ENCODE data around the gene GIPC2. TPM values are rescaled to one million over a fixed set of nuclear protein-coding genes. Genes with fewer than 3 reads are reported as not detected.
"Not testable (repeated sequence)": the region's sequence is repeated elsewhere in the genome, so short reads cannot be mapped to it uniquely, and the experiment has no call there.

The GIPC2 gene
- total RNA-seq, 1 experiment from 2014 or later: 0.07 TPM

DNA sequence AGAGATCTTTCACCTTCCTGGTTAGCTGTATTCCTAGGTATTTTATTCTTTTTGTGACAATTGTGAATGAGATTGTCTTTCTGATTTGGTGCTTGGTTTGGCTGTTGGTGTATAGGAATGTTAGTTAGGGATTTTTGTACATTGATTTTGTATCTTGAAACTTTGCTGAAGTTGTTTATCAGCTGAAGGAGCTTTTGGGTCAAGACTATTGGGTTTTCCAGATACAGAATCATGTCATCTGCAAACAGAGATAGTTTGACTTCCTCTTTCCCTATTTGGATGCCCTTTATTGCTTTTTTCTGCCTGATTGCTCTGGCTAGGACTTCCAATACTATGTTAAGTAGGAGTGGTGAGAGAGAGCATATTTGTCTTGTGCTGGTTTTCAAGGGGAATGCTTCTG is 38.9 kb downstream of the GIPC2 start:
- H3K4me2 ChIP-seq (ENCODE audit: low read length); ATAC-seq; H3K27ac ChIP-seq (ENCODE audit: low read depth, low read length); H2AFZ ChIP-seq (ENCODE audit: low read depth, low read length, poor library complexity, severe bottlenecking); H3K9me3 ChIP-seq (ENCODE audit: control insufficient read depth in 1 of 2, insufficient read depth in 1 of 2, low read depth in 1 of 2, low read length in 2 of 2); H3K9ac ChIP-seq (ENCODE audit: low read length); H4K20me1 ChIP-seq (ENCODE audit: insufficient read depth); CTCF ChIA-PET; H3K4me3 ChIP-seq (replicated peaks in 1 of 2; ENCODE audit: low read depth in 1 of 2, low read length in 2 of 2); H3K79me2 ChIP-seq (ENCODE audit: insufficient read depth, low read length); DNase-seq (ENCODE audit: low read depth, low spot score); H3K9me2 ChIP-seq (ENCODE audit: insufficient read depth); intact Hi-C loops (cut with micrococcal nuclease); BruUV-seq (replicated peaks); H3K4me1 ChIP-seq (ENCODE audit: control insufficient read depth in 1 of 2, insufficient read depth in 2 of 2, low read length in 2 of 2); H3K27me3 ChIP-seq (ENCODE audit: insufficient read depth, low read length); H3K36me3 ChIP-seq (ENCODE audit: control insufficient read depth in 1 of 2, insufficient read depth in 2 of 2, low read length in 2 of 2); RAD21 ChIA-PET (ENCODE audit: low non-redundant PET in 1 of 2, low total read pairs in 2 of 2, uncharacterized antibody in 2 of 2, unreplicated experiment in 2 of 2): not testable (repeated sequence)
- POLR2A ChIA-PET: interaction anchor here (1.5 kb wide), 1 partner anchor 80 kb away, joined by 4 read pairs; the partner anchor contains the start of gene DNAJB4

DNA sequence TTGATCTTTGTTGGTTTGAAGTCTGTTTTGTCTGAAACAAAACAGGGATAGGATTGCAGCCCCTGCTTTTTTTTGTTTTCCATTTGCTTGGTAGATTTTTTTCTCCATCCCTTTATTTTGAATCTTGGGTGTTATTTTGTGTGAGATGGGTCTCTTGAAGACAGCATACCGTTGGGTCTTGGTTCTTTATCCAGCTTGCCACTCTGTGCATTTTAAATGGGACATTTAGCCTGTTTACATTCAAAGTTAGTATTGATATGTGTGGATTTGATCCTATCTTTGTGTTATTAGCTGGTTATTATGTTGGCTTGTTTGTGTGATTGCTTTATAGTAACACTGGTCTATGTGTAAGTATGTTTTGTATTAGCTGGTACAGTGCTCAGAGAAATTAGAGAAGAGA is 40.9 kb downstream of the GIPC2 start:
- DNase-seq (ENCODE audit: low read depth, low spot score): no peak
- H3K79me2 ChIP-seq (ENCODE audit: insufficient read depth, low read length): no peaks in the 10 kb centered on the region
- ChIA-PET RAD21 (ENCODE audit: low non-redundant PET in 1 of 2, low total read pairs in 2 of 2, uncharacterized antibody in 2 of 2, unreplicated experiment in 2 of 2) (no interaction called here), POLR2A (no interaction called here), CTCF (no interaction called here)
- ATAC-seq: no peak
- no peaks in the 10 kb centered on the region for H3K36me3 ChIP-seq (ENCODE audit: control insufficient read depth in 1 of 2, insufficient read depth in 2 of 2, low read length in 2 of 2)
- no peak overlapping the region for H3K9ac ChIP-seq (ENCODE audit: low read length)
- no peaks in the 10 kb centered on the region for H3K9me3 ChIP-seq (ENCODE audit: control insufficient read depth in 1 of 2, insufficient read depth in 1 of 2, low read depth in 1 of 2, low read length in 2 of 2)
- H3K4me3 ChIP-seq (replicated peaks in 1 of 2; ENCODE audit: low read depth in 1 of 2, low read length in 2 of 2): no peak overlapping the region
- no peaks in the 10 kb centered on the region for H4K20me1 ChIP-seq (ENCODE audit: insufficient read depth)
- no peak overlapping the region for H3K4me2 ChIP-seq (ENCODE audit: low read length)
- H3K27me3 ChIP-seq (ENCODE audit: insufficient read depth, low read length): no peaks in the 10 kb centered on the region
- BruUV-seq (replicated peaks): no TSS peak
- no peak overlapping the region for H2AFZ ChIP-seq (ENCODE audit: low read depth, low read length, poor library complexity, severe bottlenecking)
- no peak overlapping the region for H3K27ac ChIP-seq (ENCODE audit: low read depth, low read length)
- no peak for TF ChIP-seq RAD21 (IDR thresholded peaks at IDR 0.05; ENCODE audit: low read depth)
- TF ChIP-seq EGR1 (IDR thresholded peaks at IDR 0.05; ENCODE audit: low read depth): no peak
- no peak for TF ChIP-seq POLR2A (IDR thresholded peaks at IDR 0.05; ENCODE audit: borderline replicate concordance, extremely low read depth, insufficient read depth, insufficient read length)
- no peak for TF ChIP-seq YY1 (IDR thresholded peaks at IDR 0.05; ENCODE audit: extremely low read depth, insufficient replicate concordance, low read depth, low read length)
- TF ChIP-seq, protein P1, sequence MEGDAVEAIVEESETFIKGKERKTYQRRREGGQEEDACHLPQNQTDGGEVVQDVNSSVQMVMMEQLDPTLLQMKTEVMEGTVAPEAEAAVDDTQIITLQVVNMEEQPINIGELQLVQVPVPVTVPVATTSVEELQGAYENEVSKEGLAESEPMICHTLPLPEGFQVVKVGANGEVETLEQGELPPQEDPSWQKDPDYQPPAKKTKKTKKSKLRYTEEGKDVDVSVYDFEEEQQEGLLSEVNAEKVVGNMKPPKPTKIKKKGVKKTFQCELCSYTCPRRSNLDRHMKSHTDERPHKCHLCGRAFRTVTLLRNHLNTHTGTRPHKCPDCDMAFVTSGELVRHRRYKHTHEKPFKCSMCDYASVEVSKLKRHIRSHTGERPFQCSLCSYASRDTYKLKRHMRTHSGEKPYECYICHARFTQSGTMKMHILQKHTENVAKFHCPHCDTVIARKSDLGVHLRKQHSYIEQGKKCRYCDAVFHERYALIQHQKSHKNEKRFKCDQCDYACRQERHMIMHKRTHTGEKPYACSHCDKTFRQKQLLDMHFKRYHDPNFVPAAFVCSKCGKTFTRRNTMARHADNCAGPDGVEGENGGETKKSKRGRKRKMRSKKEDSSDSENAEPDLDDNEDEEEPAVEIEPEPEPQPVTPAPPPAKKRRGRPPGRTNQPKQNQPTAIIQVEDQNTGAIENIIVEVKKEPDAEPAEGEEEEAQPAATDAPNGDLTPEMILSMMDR (IDR thresholded peaks at IDR 0.05 in 2 of 3, conservative IDR thresholded peaks at IDR 0.05 in 1 of 3; ENCODE audit: borderline replicate concordance in 1 of 3, insufficient read depth in 1 of 3, low read depth in 2 of 3, low read length in 2 of 3): no peak
- TF ChIP-seq CBX3 (IDR thresholded peaks at IDR 0.05; ENCODE audit: low read depth): no peak
- TF ChIP-seq CEBPB (IDR thresholded peaks at IDR 0.05; ENCODE audit: low read depth): no peak
- TF ChIP-seq EZH2phosphoT487 (IDR thresholded peaks at IDR 0.05; ENCODE audit: borderline replicate concordance): no peak
- intact Hi-C loops (cut with micrococcal nuclease): no loop called here
- H3K4me1 ChIP-seq (ENCODE audit: control insufficient read depth in 1 of 2, insufficient read depth in 2 of 2, low read length in 2 of 2): peaks cover 0 to 5% of the 10 kb centered on the region in 2 experiments; a peak in 2 of 4 replicates
- H3K9me2 ChIP-seq (ENCODE audit: insufficient read depth): no peaks in the 10 kb centered on the region

Data from HCT116 (cell line).